Liver (tissue), 3 donors: Measurements from ENCODE around the gene LHPP.

ENCODE experiments used
- ATF3 ChIP-seq: IDR thresholded peaks from 2 replicates; pipeline ENCODE4 v1.6.1; 2016; ENCODE audit warnings: antibody characterized with exemption
- EGR1 ChIP-seq, 2 donors: IDR thresholded peaks; 2 replicates each; pipeline ENCODE4 v1.6.1; 2016 to 2018; ENCODE audit warnings: antibody characterized with exemption in 2 of 2, low read depth in 2 of 2
- FOXA1 ChIP-seq: IDR thresholded peaks from 2 replicates; pipeline ENCODE4 v1.6.1; 2016; ENCODE audit warnings: antibody characterized with exemption
- GABPA ChIP-seq, 2 donors: IDR thresholded peaks in 1 of 2; conservative IDR thresholded peaks in 1 of 2; 2 replicates each; pipeline ENCODE4 v1.6.1; 2016; ENCODE audit warnings: antibody characterized with exemption in 2 of 2, mild to moderate bottlenecking in 1 of 2, moderate library complexity in 1 of 2
- JUND ChIP-seq, 2 donors: IDR thresholded peaks; 2 replicates each; pipeline ENCODE4 v1.6.1; 2016; ENCODE audit warnings: antibody characterized with exemption in 2 of 2
- MAX ChIP-seq: IDR thresholded peaks from 2 replicates; pipeline ENCODE4 v1.6.1; 2016; ENCODE audit warnings: antibody characterized with exemption
- RAD21 ChIP-seq, 2 donors: IDR thresholded peaks; 2 replicates each; pipeline ENCODE4 v1.6.1; 2016; ENCODE audit warnings: antibody characterized with exemption in 2 of 2, mild to moderate bottlenecking in 2 of 2
- RXRA ChIP-seq, 2 donors: IDR thresholded peaks; 2 replicates each; pipeline ENCODE4 v1.6.1; 2017 to 2018; ENCODE audit warnings: antibody characterized with exemption in 2 of 2, mild to moderate bottlenecking in 1 of 2
- TAF1 ChIP-seq: conservative IDR thresholded peaks from 2 replicates; pipeline ENCODE4 v1.6.1; 2016; ENCODE audit warnings: antibody characterized with exemption, mild to moderate bottlenecking
- YY1 ChIP-seq: IDR thresholded peaks from 2 replicates; pipeline ENCODE4 v1.6.1; 2016; ENCODE audit warnings: antibody characterized with exemption, mild to moderate bottlenecking
- TF ChIP-seq, protein P1 (sequence below): fragments of 150-350 bp; IDR thresholded peaks from 2 replicates; pipeline ENCODE4 v1.5.1; 2017; ENCODE audit warnings: improper control_type of control experiment, low read depth, low read length; ENCODE audit not compliant: missing input control
- donor health status: healthy.
- donor health status: healthy.

DNA sequence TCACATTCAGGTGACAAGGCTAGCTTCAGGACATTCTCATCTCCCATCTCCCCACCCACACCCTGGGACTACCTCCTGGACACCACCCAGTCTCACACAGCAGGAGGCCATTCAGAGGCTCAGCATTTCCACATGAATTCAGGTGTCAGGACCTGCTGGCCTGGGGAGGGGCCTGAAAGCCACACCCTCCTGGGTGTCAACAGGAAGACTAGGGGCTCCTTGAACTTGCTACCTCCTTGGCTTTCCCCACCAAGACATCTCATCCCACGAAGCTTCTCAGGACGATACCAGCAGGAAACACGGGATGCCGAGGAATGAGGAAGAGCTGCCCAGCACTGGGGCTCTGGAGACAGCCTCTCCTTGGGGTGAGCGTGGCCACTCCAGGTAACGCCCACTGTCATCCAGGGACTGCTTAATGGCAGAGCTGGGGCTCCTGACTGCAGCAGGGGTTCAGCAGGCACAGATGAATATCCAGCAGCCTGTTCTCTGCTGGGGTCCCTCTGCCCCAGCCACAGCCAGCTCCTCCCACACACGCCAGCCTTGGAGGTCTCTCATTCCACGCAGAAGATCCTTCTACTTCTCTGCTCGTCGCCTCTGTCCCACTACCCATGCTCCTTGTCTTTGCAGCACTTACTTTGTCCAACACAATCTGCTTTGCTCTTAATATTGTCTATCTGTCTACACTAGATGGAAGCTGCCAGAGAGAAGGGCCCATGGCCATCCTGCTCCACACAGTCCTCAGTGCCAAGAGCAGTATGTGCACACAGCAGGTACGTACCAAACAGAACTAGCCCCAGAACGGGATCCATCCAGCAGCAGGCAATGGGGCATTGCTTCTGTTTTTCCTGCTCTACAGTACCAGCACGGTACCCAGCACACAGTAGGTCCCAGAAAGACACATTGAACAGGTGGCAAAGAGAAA, 193.8 kb downstream of the LHPP start:
- TF ChIP-seq, protein P1, sequence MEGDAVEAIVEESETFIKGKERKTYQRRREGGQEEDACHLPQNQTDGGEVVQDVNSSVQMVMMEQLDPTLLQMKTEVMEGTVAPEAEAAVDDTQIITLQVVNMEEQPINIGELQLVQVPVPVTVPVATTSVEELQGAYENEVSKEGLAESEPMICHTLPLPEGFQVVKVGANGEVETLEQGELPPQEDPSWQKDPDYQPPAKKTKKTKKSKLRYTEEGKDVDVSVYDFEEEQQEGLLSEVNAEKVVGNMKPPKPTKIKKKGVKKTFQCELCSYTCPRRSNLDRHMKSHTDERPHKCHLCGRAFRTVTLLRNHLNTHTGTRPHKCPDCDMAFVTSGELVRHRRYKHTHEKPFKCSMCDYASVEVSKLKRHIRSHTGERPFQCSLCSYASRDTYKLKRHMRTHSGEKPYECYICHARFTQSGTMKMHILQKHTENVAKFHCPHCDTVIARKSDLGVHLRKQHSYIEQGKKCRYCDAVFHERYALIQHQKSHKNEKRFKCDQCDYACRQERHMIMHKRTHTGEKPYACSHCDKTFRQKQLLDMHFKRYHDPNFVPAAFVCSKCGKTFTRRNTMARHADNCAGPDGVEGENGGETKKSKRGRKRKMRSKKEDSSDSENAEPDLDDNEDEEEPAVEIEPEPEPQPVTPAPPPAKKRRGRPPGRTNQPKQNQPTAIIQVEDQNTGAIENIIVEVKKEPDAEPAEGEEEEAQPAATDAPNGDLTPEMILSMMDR: no peak
- no peak for TF ChIP-seq RAD21 (IDR thresholded peaks at IDR 0.05)
- no peak for TF ChIP-seq MAX
- no peak for TF ChIP-seq TAF1
- no peak for TF ChIP-seq FOXA1
- no peak for TF ChIP-seq GABPA (IDR thresholded peaks at IDR 0.05 in 1 of 2, conservative IDR thresholded peaks at IDR 0.05 in 1 of 2)
- TF ChIP-seq JUND (IDR thresholded peaks at IDR 0.05): no peak
- TF ChIP-seq YY1: no peak
- TF ChIP-seq ATF3: no peak
- TF ChIP-seq EGR1 (IDR thresholded peaks at IDR 0.05; ENCODE audit: low read depth in 2 of 2): no peak
- no peak for TF ChIP-seq RXRA (IDR thresholded peaks at IDR 0.05)
